IgD-negative memory B cell (primary cell): Measurements from ENCODE around the gene ITCH. TPM values are rescaled to one million over a fixed set of nuclear protein-coding genes. Genes with fewer than 3 reads are reported as not detected.
A peak's percentile ranks its signal among the peaks of the same experiment; 100 is the strongest.
"Not testable (repeated sequence)": the region's sequence is repeated elsewhere in the genome, so short reads cannot be mapped to it uniquely, and the experiment has no call there.

ENCODE experiments used
- H3K27ac Mint-ChIP-seq, 3 donors: one replicate each; pipeline ENCODE4 v1.8.0; 2020 to 2022; ENCODE audit warnings: mild to moderate bottlenecking in 3 of 3, mixed read lengths in 3 of 3, moderate library complexity in 1 of 3
- H3K27me3 Mint-ChIP-seq: one replicate; pipeline ENCODE4 v1.8.0; 2021; ENCODE audit warnings: mixed read lengths
- H3K36me3 Mint-ChIP-seq: one replicate; pipeline ENCODE4 v1.8.0; 2020; ENCODE audit warnings: mild to moderate bottlenecking, mixed read lengths
- H3K4me1 Mint-ChIP-seq, 3 donors: one replicate each; pipeline ENCODE4 v1.8.0; 2020 to 2022; ENCODE audit warnings: mixed read lengths in 3 of 3, mild to moderate bottlenecking in 1 of 3
- H3K4me3 Mint-ChIP-seq, 4 donors: one replicate each; pipeline ENCODE4 v1.8.0; 2020 to 2022; ENCODE audit warnings: mild to moderate bottlenecking in 4 of 4, mixed read lengths in 4 of 4, moderate library complexity in 3 of 4
- H3K9me3 Mint-ChIP-seq, 3 donors: one replicate each; pipeline ENCODE4 v1.8.0; 2020 to 2021; ENCODE audit warnings: mixed read lengths in 3 of 3, mild to moderate bottlenecking in 1 of 3
- polyA plus RNA-seq: library from polyadenylated mRNA; unstranded; fragments of 300-500 nt; fragmentation: Illumina TruSeq; gene quantifications from one replicate; pipeline ENCODE4 v1.2.3, GENCODE V29; 2021

ITCH gene
- polyA plus RNA-seq, 1 donor from 2014 or later = 33.7 TPM

DNA sequence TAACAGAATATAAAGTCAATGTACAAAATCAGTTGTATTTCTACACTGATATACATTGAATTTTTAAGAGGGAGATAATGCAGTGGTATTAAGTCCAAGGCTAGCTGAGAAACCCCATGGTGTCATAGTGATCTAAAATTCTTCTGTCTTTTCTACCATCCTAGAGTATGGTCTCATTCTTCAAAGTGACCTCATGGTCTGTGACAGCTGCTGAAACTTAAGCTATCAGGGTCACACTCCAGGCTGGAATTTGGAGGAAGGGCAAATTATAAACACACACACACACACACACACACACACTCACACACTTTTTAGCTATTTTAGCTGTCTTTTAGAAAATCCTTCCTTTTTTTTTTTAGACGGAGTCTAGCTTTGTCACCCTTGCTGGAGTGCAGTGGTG is 105.9 kb downstream of the ITCH start:
- Mint-ChIP-seq H3K4me1 (peaks cover 0 to 3% (median 2%) of the 10 kb centered on the region in 3 donors), H3K9me3 (no peaks in the 10 kb centered on the region), H3K27me3 (no peaks in the 10 kb centered on the region), H3K27ac (no peak overlapping the region), H3K4me3 (no peak overlapping the region), H3K36me3 (peaks cover 4% of the 10 kb centered on the region)

GRCh38 chr20:34472246-34472925 is 109.3 kb downstream of the ITCH start:
- Mint-ChIP-seq H3K4me1 (peaks cover 0 to 10% (median 8%) of the 10 kb centered on the region in 3 donors), H3K4me3 (no peak overlapping the region), H3K27ac (no peak overlapping the region), H3K27me3 (no peaks in the 10 kb centered on the region), H3K9me3 (no peaks in the 10 kb centered on the region), H3K36me3 (peaks cover 2% of the 10 kb centered on the region)

DNA sequence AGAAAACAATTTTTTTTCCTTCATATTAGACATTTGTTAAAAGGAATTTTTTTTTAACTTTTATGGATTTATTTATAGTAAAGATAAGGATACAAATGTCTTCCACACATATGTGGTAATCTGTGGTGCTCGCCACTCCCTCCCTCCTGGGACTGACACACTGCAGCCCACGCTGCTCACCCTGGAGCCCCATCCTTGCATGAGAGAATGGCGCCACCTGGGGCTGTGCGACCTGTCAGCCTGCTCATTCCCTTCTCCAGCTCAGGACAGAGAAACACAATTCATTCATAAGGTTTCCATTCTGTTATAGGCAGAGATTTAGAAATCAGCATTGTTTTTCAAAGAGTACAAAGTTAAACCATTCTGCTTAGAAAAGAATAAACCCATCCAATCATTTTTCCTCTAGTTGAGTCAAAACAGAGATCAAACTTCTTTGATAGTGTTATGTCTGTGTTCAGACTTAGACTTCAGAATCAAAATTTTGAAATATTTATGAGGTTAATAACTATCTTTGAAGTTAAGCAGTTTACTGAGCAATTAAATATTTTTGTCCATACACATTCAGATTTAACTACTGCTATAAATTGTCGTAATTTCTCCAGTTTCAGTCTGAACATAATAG is 110.3 kb downstream of the ITCH start:
- Mint-ChIP-seq H3K4me3 (no peak overlapping the region), H3K4me1 (peaks cover 0 to 10% (median 8%) of the 10 kb centered on the region in 3 donors), H3K27ac (no peak overlapping the region), H3K36me3 (peaks cover 2% of the 10 kb centered on the region), H3K27me3 (no peaks in the 10 kb centered on the region), H3K9me3 (no peaks in the 10 kb centered on the region)

DNA sequence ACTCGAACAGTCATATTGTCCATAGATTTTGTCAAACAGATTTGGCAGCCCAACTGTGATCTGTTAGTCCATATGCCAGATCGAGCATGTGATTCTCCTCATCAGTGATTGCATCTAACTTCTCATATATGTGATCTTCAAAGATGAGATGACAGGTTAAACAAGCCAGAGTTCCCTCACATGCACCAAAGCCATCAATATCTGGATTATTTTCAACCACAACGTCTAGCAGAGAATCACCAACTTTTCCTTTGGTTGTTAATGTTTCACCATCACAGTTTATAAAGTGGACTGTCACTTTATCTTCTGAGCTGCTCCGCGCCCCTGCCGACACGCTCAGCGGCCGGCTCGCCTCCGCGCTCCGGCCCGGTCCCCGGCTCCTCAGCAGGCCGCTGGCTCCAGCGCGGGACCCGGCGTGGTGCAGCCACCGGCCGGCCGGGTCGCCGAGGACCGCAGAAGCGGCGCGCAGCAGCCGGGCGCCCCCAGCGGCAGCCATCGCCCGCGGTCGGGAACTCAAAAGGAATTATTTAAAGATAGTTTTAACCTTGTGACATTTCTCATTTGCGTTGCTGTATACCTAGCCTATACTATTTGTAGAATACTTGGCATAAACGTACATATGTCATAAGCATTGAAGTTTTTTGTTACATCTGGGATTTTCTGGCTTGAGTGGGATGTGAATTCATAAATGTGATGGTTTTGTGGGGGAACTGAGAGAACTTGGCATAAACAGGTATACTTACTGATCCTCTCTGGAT is 113.1 kb downstream of the ITCH start:
- Mint-ChIP-seq H3K4me3 (peak overlapping the region in 1 of 4 donors; percentile 54), H3K9me3 (peaks cover 0 to 4% (median 0%) of the 10 kb centered on the region in 3 donors), H3K27me3 (no peaks in the 10 kb centered on the region), H3K27ac (no peak overlapping the region), H3K36me3 (peaks cover 9% of the 10 kb centered on the region), H3K4me1 (peaks cover 5 to 10% (median 9%) of the 10 kb centered on the region in 3 donors)

DNA sequence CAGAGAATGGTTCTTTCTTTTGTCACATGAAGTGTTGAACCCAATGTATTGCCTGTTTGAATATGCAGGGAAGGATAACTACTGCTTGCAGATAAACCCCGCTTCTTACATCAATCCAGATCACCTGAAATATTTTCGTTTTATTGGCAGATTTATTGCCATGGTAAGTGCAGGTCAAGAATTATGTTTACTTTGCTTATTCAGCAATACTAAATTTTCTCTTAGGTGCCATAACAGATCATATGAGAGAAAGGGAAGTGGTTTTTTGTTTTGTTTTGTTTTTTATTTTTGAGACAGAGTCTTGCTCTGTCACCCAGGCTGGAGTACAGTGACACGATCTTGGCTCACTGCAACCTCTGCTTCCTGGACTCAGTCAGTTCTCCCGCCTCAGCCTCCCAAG is 116.6 kb downstream of the ITCH start:
- Mint-ChIP-seq H3K27me3 (no peaks in the 10 kb centered on the region), H3K9me3 (peaks cover 0 to 4% (median 0%) of the 10 kb centered on the region in 3 donors), H3K4me3 (no peak overlapping the region), H3K36me3 (peaks cover 20% of the 10 kb centered on the region), H3K27ac (peak overlapping the region in 1 of 3 donors; percentile 67), H3K4me1 (peaks cover 7 to 15% (median 9%) of the 10 kb centered on the region in 3 donors)

- Mint-ChIP-seq H3K27ac (peak overlapping the region in 1 of 3 donors; percentile 57), H3K36me3 (peaks cover 20% of the 10 kb centered on the region)
- H3K4me3 Mint-ChIP-seq, H3K4me1 Mint-ChIP-seq, H3K27me3 Mint-ChIP-seq, H3K9me3 Mint-ChIP-seq: not testable (repeated sequence)
Measured at GRCh38 chr20:34482154-34482553, 119.1 kb downstream of the ITCH start.

DNA sequence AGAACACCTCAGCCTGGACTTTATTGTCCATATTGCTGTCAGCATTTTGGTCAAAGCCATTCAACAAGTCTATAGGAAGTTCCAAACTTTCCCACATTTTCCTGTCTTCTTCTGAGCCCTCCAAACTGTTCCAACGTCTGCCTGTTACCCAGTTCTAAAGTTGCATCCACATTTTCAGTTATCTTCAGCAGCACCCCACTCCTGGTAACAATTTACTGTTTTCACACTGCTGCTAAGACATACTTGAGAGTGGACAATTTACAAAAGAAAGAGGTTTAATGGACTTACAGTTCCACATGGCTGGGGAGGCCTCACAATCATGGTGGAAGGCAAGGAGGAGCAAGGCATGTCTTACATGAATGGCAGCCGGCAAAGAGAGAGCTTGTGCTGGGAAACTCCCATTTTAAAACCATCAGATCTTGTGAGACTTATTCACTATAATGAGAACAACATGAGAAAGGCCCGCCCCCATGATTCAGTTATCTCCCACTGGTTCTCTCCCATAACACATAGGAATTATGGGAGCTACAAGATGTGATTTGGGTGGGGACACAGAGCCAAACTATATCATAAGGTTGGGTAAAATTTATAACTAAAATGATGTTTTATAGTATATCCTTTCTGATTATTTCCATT is 120.6 kb downstream of the ITCH start:
- not testable (repeated sequence) for H3K27me3 Mint-ChIP-seq, H3K4me1 Mint-ChIP-seq, H3K4me3 Mint-ChIP-seq, H3K9me3 Mint-ChIP-seq
- H3K27ac Mint-ChIP-seq = peak overlapping the region in 1 of 3 donors; percentile 26
- H3K36me3 Mint-ChIP-seq = peaks cover 20% of the 10 kb centered on the region

DNA sequence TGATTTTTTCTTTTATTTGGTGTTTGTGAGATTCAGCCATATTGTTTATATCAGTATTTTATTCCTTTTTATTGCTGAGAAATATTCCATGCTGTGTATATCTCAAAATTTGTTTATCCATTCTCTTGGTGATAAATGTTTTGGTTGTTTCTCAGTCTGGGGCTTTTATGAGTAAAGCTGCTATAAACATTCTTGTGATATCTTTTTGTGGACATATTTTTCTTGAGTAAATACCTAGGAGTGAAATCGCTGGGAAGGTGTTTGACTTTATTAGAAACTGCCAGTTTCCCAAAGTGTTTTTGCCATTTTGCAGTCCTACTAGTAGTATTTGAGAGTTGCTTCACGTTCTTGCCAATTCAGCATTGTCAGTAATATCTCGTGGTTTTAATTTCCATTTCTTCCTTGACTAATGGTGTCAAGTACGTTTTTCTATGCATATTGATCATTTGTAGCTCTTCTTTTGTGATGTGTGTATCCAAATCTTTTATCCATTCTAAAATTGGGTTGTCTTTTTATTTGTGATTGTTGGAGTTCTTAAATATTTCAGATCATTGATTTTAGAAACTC is 122.1 kb downstream of the ITCH start:
- Mint-ChIP-seq H3K9me3 (no peaks in the 10 kb centered on the region), H3K4me3 (no peak overlapping the region), H3K4me1 (peaks cover 0 to 8% (median 4%) of the 10 kb centered on the region in 3 donors), H3K27me3 (no peaks in the 10 kb centered on the region), H3K27ac (peak overlapping the region in 1 of 3 donors; percentile 80), H3K36me3 (peaks cover 13% of the 10 kb centered on the region)

DNA sequence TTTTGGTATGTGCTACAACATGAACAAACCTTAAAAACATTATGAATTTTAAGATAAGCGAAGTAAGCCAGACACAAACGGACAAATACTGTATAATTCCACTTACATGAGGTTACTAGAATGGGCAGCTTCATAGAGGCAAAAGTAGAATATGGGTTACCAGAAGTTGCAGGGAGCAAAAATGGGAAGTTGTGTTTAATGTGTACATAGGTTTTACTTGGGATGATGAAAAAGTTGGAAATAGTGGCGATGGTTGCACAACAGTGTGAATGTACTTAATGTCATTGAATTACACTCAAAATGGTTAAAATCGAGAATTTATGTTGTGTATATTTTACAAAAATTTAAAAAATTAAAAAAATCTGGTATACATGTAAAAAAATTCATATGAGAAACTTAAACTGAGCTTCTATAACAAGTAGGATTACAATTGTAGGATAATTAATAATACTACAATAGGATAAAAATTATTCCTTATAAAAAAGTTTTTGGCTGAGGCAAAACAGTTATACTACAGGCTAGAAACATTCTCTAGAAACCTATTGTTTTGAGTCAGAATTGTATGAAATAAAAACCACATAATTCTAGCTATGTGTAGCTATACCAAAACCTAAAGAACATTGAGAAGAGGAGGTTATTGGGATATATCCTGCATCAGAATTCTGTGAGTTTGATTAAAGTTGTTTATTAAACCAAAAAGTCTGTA is 128.3 kb downstream of the ITCH start:
- Mint-ChIP-seq H3K4me3 (no peak overlapping the region), H3K27me3 (no peaks in the 10 kb centered on the region), H3K9me3 (no peaks in the 10 kb centered on the region), H3K4me1 (peaks cover 6 to 14% (median 12%) of the 10 kb centered on the region in 3 donors), H3K36me3 (peaks cover 10% of the 10 kb centered on the region), H3K27ac (no peak overlapping the region)

DNA sequence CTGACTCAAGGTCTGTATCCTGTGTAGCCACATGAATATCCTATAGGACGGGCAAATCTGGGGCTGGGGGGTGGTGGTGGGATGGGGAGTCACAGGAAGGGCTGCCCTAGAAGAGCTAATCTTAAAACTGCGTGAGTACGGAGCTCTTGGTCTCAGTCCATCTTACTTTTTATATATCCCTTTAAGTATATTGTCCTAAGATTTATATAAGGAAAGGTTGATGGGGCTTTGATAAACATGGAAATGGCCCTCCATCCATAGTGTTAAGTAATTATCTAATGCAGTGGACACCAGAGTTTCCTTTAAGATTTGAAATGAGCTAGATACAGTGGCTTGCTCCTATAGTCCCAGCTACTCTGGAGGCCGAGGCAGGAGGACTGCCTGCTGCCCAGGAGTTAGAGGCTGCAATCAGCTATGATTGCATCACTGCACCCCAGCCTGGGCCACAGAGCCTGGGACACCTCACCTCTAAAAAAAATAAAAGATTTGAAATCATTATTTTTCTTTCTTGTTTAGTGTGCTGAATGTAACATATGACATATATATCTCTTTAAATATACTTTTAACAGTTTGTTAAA is 128.9 kb downstream of the ITCH start:
- peaks cover 10% of the 10 kb centered on the region for H3K36me3 Mint-ChIP-seq
- H3K4me1 Mint-ChIP-seq = peaks cover 7 to 14% (median 12%) of the 10 kb centered on the region in 3 donors
- H3K27me3 Mint-ChIP-seq = no peaks in the 10 kb centered on the region
- H3K27ac Mint-ChIP-seq = no peak overlapping the region
- no peak overlapping the region for H3K4me3 Mint-ChIP-seq
- H3K9me3 Mint-ChIP-seq = no peaks in the 10 kb centered on the region

GRCh38 chr20:34493646-34494045 is 130.6 kb downstream of the ITCH start:
- H3K27me3 Mint-ChIP-seq = no peaks in the 10 kb centered on the region
- H3K4me3 Mint-ChIP-seq = peak overlapping the region in 1 of 4 donors; percentile 40
- peak overlapping the region in 1 of 3 donors; percentile 47 for H3K27ac Mint-ChIP-seq
- H3K9me3 Mint-ChIP-seq = peaks cover 0 to 3% (median 0%) of the 10 kb centered on the region in 3 donors
- peaks cover 17% of the 10 kb centered on the region for H3K36me3 Mint-ChIP-seq
- peaks cover 7 to 14% (median 12%) of the 10 kb centered on the region in 3 donors for H3K4me1 Mint-ChIP-seq

GRCh38 chr20:34495307-34495706 is 132.2 kb downstream of the ITCH start:
- no peak overlapping the region for H3K27ac Mint-ChIP-seq
- H3K27me3 Mint-ChIP-seq = no peaks in the 10 kb centered on the region
- H3K9me3 Mint-ChIP-seq = peaks cover 1 to 9% (median 5%) of the 10 kb centered on the region in 3 donors
- no peak overlapping the region for H3K4me3 Mint-ChIP-seq
- peaks cover 12 to 17% (median 14%) of the 10 kb centered on the region in 3 donors for H3K4me1 Mint-ChIP-seq
- H3K36me3 Mint-ChIP-seq = peaks cover 26% of the 10 kb centered on the region

DNA sequence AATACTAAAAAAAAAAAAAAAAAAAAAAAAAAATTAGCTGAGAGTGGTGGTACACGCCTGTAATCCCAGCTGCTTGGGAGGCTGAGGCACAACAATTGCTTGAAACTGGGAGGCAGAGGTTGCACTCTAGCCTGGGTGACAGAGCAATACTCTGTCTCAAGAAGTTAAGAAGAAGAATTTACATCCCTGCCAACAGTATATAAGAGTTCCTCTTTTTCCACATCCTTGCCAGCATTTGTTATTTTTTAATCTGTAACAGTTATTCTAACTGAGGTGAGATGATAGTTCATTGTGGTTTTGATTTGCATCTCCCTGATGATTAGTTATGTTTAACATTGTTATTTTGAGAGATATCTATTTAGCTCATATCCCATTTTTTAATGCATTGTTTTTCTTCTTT is 132.8 kb downstream of the ITCH start:
- peaks cover 32% of the 10 kb centered on the region for H3K36me3 Mint-ChIP-seq
- no peak overlapping the region for H3K4me3 Mint-ChIP-seq

GRCh38 chr20:34497596-34497995 is 134.5 kb downstream of the ITCH start:
- not testable (repeated sequence) for H3K27me3 Mint-ChIP-seq, H3K27ac Mint-ChIP-seq
- Mint-ChIP-seq H3K4me1 (peaks cover 14 to 17% (median 15%) of the 10 kb centered on the region in 3 donors), H3K4me3 (peak overlapping the region in 1 of 4 donors; percentile 29), H3K9me3 (peaks cover 5 to 16% (median 7%) of the 10 kb centered on the region in 3 donors), H3K36me3 (peaks cover 38% of the 10 kb centered on the region)

More for the DNA sequence above, 132.8 kb downstream of the ITCH start:
- no peaks in the 10 kb centered on the region for H3K27me3 Mint-ChIP-seq
- H3K27ac Mint-ChIP-seq = peak overlapping the region in 1 of 3 donors; percentile 63
- peaks cover 5 to 15% (median 7%) of the 10 kb centered on the region in 3 donors for H3K9me3 Mint-ChIP-seq
- H3K4me1 Mint-ChIP-seq = peaks cover 14 to 17% (median 15%) of the 10 kb centered on the region in 3 donors
